GM23338 (cell line): ENCODE results near the gene OVAAL.

Experiments used
- TF ChIP-seq, protein P1 (sequence below), 2 experiments: fragments of 200-600 bp in 1 of 2; sonication (generic) in 1 of 2; conservative IDR thresholded peaks; 2 replicates each; pipeline versions ENCODE4 v1.5.1 to v1.6.1; 2016 to 2017; ENCODE audit warnings: antibody characterized with exemption in 2 of 2, low read depth in 2 of 2, mild to moderate bottlenecking in 2 of 2, moderate library complexity in 1 of 2
- TF ChIP-seq, protein P2 (sequence below): IDR thresholded peaks from one replicate; pipeline ENCODE4 v1.6.1; 2018; ENCODE audit warnings: antibody characterized with exemption; ENCODE audit not compliant: unreplicated experiment

DNA sequence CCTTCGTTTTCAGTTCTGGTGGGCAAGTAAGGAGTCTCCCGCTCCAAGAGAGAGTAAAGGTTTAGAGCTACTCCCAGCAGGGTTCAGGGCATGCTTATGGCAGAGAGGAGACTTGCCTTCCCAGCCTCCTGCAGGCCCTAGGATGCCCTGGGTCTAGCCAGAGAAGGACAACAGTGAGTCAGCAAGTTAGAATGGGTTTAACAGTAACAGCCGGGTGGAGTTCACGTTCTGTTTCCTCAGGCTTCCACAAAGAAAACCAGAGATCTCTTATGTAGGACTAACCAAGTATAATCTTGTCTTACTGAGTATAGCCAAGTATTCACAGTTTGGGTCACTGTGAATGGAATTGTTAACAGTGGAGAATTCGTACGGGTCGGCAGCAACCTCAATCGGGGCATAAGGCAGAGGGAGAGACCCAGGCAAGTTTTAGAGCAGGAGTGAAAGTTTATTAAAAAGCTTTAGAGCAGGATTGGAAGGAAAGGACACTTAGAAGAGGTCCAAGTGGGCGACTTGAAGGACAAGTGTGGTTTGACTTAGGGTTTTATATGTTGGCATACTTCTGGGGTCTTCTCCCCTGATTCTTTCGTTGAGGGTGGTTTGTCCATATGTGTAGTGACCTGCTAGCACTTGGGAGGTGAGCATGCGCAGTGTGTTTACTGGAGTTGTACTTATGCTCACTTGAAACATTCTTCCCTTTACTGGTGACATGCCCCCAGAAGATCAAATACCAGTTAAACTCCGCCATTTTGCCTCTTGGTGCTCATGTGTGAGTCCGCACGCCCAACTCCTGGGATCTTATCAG, 4.5 kb downstream of the OVAAL start:
- TF ChIP-seq, protein P1, sequence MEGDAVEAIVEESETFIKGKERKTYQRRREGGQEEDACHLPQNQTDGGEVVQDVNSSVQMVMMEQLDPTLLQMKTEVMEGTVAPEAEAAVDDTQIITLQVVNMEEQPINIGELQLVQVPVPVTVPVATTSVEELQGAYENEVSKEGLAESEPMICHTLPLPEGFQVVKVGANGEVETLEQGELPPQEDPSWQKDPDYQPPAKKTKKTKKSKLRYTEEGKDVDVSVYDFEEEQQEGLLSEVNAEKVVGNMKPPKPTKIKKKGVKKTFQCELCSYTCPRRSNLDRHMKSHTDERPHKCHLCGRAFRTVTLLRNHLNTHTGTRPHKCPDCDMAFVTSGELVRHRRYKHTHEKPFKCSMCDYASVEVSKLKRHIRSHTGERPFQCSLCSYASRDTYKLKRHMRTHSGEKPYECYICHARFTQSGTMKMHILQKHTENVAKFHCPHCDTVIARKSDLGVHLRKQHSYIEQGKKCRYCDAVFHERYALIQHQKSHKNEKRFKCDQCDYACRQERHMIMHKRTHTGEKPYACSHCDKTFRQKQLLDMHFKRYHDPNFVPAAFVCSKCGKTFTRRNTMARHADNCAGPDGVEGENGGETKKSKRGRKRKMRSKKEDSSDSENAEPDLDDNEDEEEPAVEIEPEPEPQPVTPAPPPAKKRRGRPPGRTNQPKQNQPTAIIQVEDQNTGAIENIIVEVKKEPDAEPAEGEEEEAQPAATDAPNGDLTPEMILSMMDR (conservative IDR thresholded peaks at IDR 0.05; ENCODE audit: low read depth in 2 of 2) = no peak
- TF ChIP-seq, protein P2, sequence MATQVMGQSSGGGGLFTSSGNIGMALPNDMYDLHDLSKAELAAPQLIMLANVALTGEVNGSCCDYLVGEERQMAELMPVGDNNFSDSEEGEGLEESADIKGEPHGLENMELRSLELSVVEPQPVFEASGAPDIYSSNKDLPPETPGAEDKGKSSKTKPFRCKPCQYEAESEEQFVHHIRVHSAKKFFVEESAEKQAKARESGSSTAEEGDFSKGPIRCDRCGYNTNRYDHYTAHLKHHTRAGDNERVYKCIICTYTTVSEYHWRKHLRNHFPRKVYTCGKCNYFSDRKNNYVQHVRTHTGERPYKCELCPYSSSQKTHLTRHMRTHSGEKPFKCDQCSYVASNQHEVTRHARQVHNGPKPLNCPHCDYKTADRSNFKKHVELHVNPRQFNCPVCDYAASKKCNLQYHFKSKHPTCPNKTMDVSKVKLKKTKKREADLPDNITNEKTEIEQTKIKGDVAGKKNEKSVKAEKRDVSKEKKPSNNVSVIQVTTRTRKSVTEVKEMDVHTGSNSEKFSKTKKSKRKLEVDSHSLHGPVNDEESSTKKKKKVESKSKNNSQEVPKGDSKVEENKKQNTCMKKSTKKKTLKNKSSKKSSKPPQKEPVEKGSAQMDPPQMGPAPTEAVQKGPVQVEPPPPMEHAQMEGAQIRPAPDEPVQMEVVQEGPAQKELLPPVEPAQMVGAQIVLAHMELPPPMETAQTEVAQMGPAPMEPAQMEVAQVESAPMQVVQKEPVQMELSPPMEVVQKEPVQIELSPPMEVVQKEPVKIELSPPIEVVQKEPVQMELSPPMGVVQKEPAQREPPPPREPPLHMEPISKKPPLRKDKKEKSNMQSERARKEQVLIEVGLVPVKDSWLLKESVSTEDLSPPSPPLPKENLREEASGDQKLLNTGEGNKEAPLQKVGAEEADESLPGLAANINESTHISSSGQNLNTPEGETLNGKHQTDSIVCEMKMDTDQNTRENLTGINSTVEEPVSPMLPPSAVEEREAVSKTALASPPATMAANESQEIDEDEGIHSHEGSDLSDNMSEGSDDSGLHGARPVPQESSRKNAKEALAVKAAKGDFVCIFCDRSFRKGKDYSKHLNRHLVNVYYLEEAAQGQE = no peak
